Left ventricle myocardium superior (tissue), 1 donor: ENCODE data around the gene SHLD1. TPM values are rescaled to one million over a fixed set of nuclear protein-coding genes. Genes with fewer than 3 reads are reported as not detected.
"Not testable (repeated sequence)": the region's sequence is repeated elsewhere in the genome, so short reads cannot be mapped to it uniquely, and the experiment has no call there.

Experiments
- ATAC-seq: fragments of 200-7000 bp; cut with Tn5 transposase; one replicate; pipeline ENCODE4 v1.9.1; 2020; ENCODE audit warnings: mild to moderate bottlenecking, moderate library complexity
- DNase-seq: peaks from one replicate; pipeline ENCODE4 v3.0.0-alpha.2; 2020
- intact Hi-C: fragments of 100-400 bp; cut with micrococcal nuclease; formaldehyde crosslinking; loops from one replicate; pipeline ENCODE4 v1.11.0; 2022
- long read RNA-seq: library from polyadenylated mRNA; unstranded; transcript quantifications from one replicate; pipeline ENCODE4 v2.0.0, GENCODE V29; 2021
- total RNA-seq: library from RNA; stranded (reverse); fragmentation: NEBNext Ultra II Directional; extraction: Animal tissue kit (Norgen Biotek cat#: 25700); gene quantifications from one replicate; pipeline ENCODE4 v1.2.1, GENCODE V29; 2021
- donor health status: DM: no; HTN: yes; CAD: no; lungs with severe emphysema.

The SHLD1 gene, protein sequence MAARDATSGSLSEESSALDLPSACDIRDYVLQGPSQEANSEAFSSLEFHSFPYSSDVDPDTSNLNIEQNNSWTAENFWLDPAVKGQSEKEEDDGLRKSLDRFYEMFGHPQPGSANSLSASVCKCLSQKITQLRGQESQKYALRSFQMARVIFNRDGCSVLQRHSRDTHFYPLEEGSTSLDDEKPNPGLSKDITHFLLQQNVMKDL
- total RNA-seq: 6.9 TPM
- long read RNA-seq, partial matches to known transcripts: 1 of 7 reads
- long read RNA-seq, other reads (novel, unspliced or antisense): 2 of 7 reads

- DNase-seq (peak; percentile 88), ATAC-seq (peak; percentile 98)
- intact Hi-C loops: no loop called here
These were observed at the start of gene SHLD1 for GRCh38 chr20:5749952-5750779. Gene SHLD1, plus strand, starts transcription at chr20:5750401. Its CDS starts 22,465 bp downstream, at chr20:5772866.

GRCh38 chr20:5702339-5702738 is 47.9 kb upstream of the SHLD1 start:
- intact Hi-C loops, ATAC-seq, DNase-seq: not testable (repeated sequence)

- intact Hi-C loops: no loop called here
- ATAC-seq: no peak
- DNase-seq: no peak
These were observed 46.5 kb upstream of the SHLD1 start for GRCh38 chr20:5703681-5704101.

DNA sequence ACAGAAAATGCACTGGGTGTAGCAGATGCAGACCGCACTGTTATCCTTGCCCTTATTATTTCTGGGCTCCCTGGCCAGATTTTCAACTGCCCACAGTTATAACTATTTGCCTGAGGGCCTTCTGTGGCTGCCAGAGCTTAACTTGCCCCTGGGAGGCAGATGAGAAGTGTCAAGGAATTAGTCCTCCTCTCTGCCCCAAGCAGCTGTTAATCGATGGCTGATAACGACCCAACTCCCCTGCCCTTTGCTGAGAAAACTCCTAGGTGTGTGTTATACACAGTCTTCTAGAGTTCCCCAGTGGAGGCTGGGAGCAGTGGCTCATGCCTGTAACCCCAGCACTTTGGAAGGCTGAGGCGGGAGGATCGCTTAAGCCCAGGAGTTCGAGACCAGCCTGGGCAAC is 44.4 kb upstream of the SHLD1 start:
- intact Hi-C loops: no loop called here
- no peak for DNase-seq
- no peak for ATAC-seq

DNA sequence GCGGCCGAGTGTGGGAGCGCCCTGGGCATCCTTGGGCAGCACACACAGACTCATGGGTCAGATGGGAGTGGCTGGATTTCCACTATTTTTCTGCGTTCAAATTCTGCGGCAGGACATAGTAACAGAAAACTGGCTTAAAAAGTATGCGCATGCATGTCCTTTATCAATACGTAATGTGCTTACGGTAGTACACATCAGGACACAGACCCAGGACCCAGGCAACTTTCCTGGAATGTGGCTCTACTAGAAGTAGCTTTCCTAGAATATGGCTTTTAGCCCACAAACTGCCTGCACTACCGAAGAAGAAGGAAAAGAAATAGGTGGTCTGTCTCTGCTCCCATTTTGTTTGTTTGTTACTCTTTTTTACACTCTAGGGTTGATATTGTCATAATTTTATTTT is 43.4 kb upstream of the SHLD1 start:
- ATAC-seq (no peak), DNase-seq (no peak)
- intact Hi-C loops: no loop called here

DNA sequence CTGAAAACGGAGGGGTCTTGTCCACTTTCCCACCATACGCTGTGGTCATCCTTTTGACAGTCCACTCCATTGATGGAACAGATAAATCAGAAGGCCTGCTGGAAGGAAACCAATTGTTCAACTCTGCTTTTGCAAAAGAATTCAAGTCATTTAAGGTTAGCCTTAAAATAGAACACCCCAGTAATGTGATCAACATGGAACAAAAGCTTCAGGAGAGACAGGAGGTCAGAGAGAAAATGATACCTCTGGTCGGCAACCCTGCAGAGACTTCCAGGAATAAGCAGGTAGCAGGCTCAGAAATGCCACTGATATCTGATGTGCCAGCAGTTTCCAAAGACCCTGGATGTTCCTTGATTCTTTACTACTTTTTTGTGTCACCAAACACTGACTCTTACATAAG is 39.6 kb upstream of the SHLD1 start:
- intact Hi-C loops: no loop called here
- ATAC-seq: peak; percentile 52
- no peak for DNase-seq

GRCh38 chr20:5714261-5715041 is 35.8 kb upstream of the SHLD1 start:
- intact Hi-C loops: no loop called here
- DNase-seq (no peak), ATAC-seq (peak; percentile 46)

- intact Hi-C loops: no loop called here
- ATAC-seq: no peak
- DNase-seq: no peak
These were observed 34.9 kb upstream of the SHLD1 start for GRCh38 chr20:5715071-5715841.

DNA sequence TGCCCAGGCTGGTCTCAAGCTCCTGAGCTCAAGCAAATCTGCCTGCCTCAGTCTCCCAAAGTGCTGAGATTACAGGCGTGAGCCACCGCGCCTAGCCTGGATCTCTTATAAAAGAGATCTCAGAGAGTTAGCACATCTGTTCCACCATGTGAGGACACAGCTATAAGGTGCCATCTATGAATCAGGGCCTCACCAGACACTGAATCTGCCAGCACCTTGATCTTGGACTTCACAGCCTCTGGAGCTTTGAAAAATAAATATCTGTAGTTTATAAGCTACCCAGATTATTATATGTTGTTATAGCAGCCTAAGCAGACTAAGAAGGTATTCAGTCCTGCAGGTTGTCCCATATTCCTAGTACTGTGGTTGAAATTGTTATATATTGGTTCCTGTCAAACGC is 33.2 kb upstream of the SHLD1 start:
- intact Hi-C loops: no loop called here
- no peak for ATAC-seq
- no peak for DNase-seq

- intact Hi-C loops: no loop called here
- DNase-seq: peak; percentile 67
- ATAC-seq: peak; percentile 91
These were observed 31.2 kb upstream of the SHLD1 start for GRCh38 chr20:5718896-5719595.

DNA sequence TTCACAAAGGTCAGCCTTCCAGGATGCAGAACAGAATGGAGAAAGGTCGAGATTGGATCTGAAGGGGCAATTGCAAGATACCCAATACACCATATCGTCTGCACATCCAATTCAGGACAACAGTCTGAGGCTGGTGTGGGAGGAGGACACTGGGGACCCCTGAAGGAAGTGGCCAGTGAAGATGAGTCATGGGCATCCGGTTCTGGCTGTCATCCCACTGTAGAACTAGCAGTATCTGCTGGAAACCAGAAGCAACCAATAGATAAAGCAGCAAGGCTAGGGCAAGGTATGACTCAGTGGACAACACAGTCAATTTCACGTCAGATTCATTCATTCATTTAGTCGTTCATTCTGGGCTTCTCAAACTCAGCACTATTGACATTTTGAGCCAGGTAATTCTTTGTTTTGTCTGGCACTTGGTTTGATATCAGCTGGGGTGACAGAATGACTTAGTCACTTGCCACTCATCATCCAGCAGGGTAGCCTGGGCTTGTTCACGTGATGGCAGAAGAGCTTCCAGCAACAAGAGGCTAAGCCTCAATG is 30.3 kb upstream of the SHLD1 start:
- ATAC-seq (peak; percentile 67), DNase-seq (no peak)
- intact Hi-C loops: no loop called here

DNA sequence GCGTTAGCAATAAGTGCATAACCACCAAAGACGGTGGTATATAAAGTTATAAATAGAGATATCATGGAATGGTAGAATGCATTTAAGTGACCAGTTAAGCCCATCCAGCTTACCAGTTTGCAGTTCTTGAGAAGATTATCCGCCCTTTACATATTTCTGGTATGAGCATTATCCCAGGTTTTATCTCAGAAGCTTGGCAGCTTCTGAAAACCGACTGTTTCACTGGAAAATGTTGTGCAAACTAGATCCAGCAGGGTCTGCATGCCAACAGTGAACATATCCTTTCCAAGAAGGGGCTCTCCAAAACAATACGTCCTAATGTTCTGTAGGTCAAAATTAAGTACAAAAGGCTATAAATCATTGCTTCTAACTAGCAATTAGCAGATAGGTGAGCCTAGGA is 29.5 kb upstream of the SHLD1 start:
- DNase-seq (no peak), ATAC-seq (no peak)
- intact Hi-C loops: no loop called here

DNA sequence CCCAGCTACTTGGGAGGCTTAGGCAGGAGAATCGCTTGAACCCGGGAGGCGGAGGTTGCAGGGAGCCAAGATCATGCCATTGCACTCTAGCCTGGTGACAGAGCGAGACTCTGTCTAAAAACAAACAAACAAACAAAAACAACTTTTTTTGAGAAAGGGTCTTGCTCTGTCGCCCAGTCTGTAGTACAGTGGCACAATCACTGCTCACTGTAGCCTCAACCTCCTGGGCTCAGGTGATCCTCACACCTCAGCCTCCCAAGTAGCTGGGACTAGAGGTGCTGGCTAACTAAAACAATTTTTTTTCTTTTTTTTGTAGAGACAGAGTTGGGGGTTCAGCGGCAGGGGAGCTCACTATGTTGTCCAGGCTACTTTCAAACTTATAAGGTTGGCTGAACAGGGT is 28.8 kb upstream of the SHLD1 start:
- ATAC-seq, DNase-seq, intact Hi-C loops: not testable (repeated sequence)

GRCh38 chr20:5722927-5723326 is 27.3 kb upstream of the SHLD1 start:
- no peak for ATAC-seq
- intact Hi-C loops: no loop called here
- DNase-seq: no peak

DNA sequence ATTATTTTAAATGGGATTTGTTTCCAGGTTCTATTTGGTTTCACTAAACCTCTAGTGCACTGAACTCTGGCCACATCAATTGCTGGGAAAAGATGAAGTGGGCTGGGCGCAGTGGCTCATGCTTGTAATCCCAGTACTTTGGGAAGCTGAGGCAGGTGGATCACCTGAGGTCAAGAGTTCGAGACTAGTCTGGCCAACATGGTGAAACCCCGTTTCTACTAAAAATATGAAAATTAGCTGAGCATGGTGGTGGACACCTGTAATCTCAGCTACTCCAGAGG is 25.1 kb upstream of the SHLD1 start:
- DNase-seq, ATAC-seq, intact Hi-C loops: not testable (repeated sequence)

DNA sequence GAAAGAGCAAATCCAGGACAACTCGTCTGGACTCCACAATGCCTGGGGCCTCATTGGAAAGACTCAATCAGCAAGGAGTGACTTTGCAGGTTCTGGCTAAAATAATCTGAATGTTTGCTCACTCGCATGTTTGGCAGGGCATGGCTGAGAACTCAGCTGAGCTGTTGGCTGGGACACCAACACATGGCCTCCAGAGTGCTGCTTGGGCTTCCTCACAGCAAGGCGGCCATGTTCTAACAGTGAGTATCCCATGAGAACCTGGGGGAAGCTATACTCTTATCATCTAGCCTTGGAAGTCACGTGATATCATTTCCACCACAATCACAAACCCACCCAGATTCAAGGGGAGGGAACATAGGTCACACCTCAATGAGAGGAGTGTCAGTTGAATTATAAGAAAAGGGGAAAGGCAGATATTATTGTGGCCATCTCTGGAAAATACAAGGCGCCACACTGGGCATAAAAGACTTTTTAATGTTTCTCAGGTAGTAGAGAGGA is 23.1 kb upstream of the SHLD1 start:
- ATAC-seq: no peak
- intact Hi-C loops: no loop called here

GRCh38 chr20:5729348-5729747 is 20.9 kb upstream of the SHLD1 start:
- DNase-seq (no peak), ATAC-seq (no peak)
- intact Hi-C loops: no loop called here

More for the DNA sequence above, 23.1 kb upstream of the SHLD1 start:
- no peak for DNase-seq

GRCh38 chr20:5730131-5730530 is 20.1 kb upstream of the SHLD1 start:
- DNase-seq (no peak), ATAC-seq (no peak)
- intact Hi-C loops: no loop called here
